Measurements from ENCODE around the gene TMX2.

The TMX2 gene

GRCh38 chr11:57771365-57771764 lies 59.0 kb downstream of the TMX2 start:
- DNase-seq = no peak

- DNase-seq = no peak
These were observed 60.2 kb downstream of the TMX2 start for GRCh38 chr11:57772562-57772961.

- no peak for DNase-seq
These were observed 60.7 kb downstream of the TMX2 start for GRCh38 chr11:57773026-57773598.

- DNase-seq = no peak
These were observed 63.1 kb downstream of the TMX2 start for GRCh38 chr11:57775491-57775890.

- no peak for DNase-seq
These were observed 63.7 kb downstream of the TMX2 start for GRCh38 chr11:57776031-57776521.

GRCh38 chr11:57776577-57777210 lies 64.3 kb downstream of the TMX2 start:
- no peak for DNase-seq

GRCh38 chr11:57777969-57778317 lies 65.5 kb downstream of the TMX2 start:
- DNase-seq = no peak

GRCh38 chr11:57778318-57779037 lies 66.1 kb downstream of the TMX2 start:
- no peak for DNase-seq

- no peak for DNase-seq
These were observed 66.9 kb downstream of the TMX2 start for GRCh38 chr11:57779276-57779675.

GRCh38 chr11:57781529-57781943 lies 69.1 kb downstream of the TMX2 start:
- DNase-seq = no peak

GRCh38 chr11:57785072-57785471 lies 72.7 kb downstream of the TMX2 start:
- DNase-seq = no peak

GRCh38 chr11:57786436-57786835 lies 74.0 kb downstream of the TMX2 start:
- DNase-seq = no peak

- DNase-seq = no peak
These were observed 74.7 kb downstream of the TMX2 start for GRCh38 chr11:57787006-57787604.

- no peak for DNase-seq
These were observed 75.7 kb downstream of the TMX2 start for GRCh38 chr11:57787920-57788702.

- no peak for DNase-seq
These were observed 76.3 kb downstream of the TMX2 start for GRCh38 chr11:57788703-57789088.
